ENCODE data around the gene CAMK2N1. TPM values are rescaled to one million over a fixed set of nuclear protein-coding genes. Genes with fewer than 3 reads are reported as not detected.

CAMK2N1 gene
- total and polyA plus RNA-seq, 2 of the 13 experiments (the other 11 are each of a cell fraction or from before 2014, with no cell fraction given) = 38.0 to 38.6 TPM

- TF ChIP-seq SKIL (CRISPR knock-in tag; IDR thresholded peaks at IDR 0.05; ENCODE audit: borderline replicate concordance) (no peak), ZBTB33 (CRISPR knock-in tag; IDR thresholded peaks at IDR 0.05) (peak; percentile 51; the same call in 1 of the 2 replicates), ZNF609 (CRISPR knock-in tag; IDR thresholded peaks at IDR 0.05; ENCODE audit: borderline replicate concordance) (no peak), ZNF101 (CRISPR knock-in tag; IDR thresholded peaks at IDR 0.05; ENCODE audit: borderline replicate concordance, low read depth) (no peak), TFAP4 (IDR thresholded peaks at IDR 0.05; ENCODE audit: borderline replicate concordance, low read depth) (no peak), ZNF136 (CRISPR knock-in tag; IDR thresholded peaks at IDR 0.05; ENCODE audit: low read depth) (no peak), ZNF383 (CRISPR knock-in tag; IDR thresholded peaks at IDR 0.05; ENCODE audit: borderline replicate concordance) (0 out of 2 replicates have a peak, but pooled peaks have one; percentile 35), ZNF572 (CRISPR knock-in tag; IDR thresholded peaks at IDR 0.05) (peak; percentile 79; the same call in 1 of the 2 replicates), ZFP36L2 (CRISPR knock-in tag; IDR thresholded peaks at IDR 0.05) (0 out of 2 replicates have a peak, but pooled peaks have one; percentile 41), RARG (CRISPR knock-in tag; IDR thresholded peaks at IDR 0.05; ENCODE audit: low read depth) (no peak), ZKSCAN8 (CRISPR knock-in tag; IDR thresholded peaks at IDR 0.05; ENCODE audit: borderline replicate concordance) (no peak), ZNF788 (CRISPR knock-in tag; IDR thresholded peaks at IDR 0.05; ENCODE audit: borderline replicate concordance) (0 out of 2 replicates have a peak, but pooled peaks have one; percentile 38), MEIS1 (CRISPR knock-in tag; IDR thresholded peaks at IDR 0.05; ENCODE audit: borderline replicate concordance) (no peak), ZNF235 (CRISPR knock-in tag; IDR thresholded peaks at IDR 0.05; ENCODE audit: borderline replicate concordance) (no peak), TMF1 (CRISPR knock-in tag; IDR thresholded peaks at IDR 0.05; ENCODE audit: low read depth) (no peak), ZBTB1 (CRISPR knock-in tag; IDR thresholded peaks at IDR 0.05; ENCODE audit: borderline replicate concordance) (no peak), HOXD1 (CRISPR knock-in tag; IDR thresholded peaks at IDR 0.05) (no peak), KDM6A (CRISPR knock-in tag; IDR thresholded peaks at IDR 0.05; ENCODE audit: low read depth) (no peak), ZNF878 (CRISPR knock-in tag; IDR thresholded peaks at IDR 0.05) (no peak)
Observed at GRCh38 chr1:20493839-20494608, 8.0 kb upstream of the CAMK2N1 start (continued).
